D721Med (cell line): ENCODE measurements around the gene RPL18.

Experiments
- DNase-seq: peaks from one replicate; pipeline ENCODE4 v3.0.0; 2011; ENCODE audit warnings: low spot score; ENCODE audit not compliant: insufficient read length
- FAIRE-seq: peaks from 2 replicates; lab custom pipeline; 2011; peaks lifted over from hg19 to GRCh38; lab: Jason Lieb, UNC
- TF ChIP-seq, protein P1 (sequence below): IDR thresholded peaks from 2 replicates; pipeline ENCODE4 v1.5.1; 2012; ENCODE audit warnings: mild to moderate bottlenecking, control low read depth; ENCODE audit not compliant: insufficient read depth; ENCODE audit errors: missing control alignments

The RPL18 gene

GRCh38 chr19:48628486-48629296 lies 9.7 kb upstream of the RPL18 start:
- no peak for FAIRE-seq
- TF ChIP-seq, protein P1, sequence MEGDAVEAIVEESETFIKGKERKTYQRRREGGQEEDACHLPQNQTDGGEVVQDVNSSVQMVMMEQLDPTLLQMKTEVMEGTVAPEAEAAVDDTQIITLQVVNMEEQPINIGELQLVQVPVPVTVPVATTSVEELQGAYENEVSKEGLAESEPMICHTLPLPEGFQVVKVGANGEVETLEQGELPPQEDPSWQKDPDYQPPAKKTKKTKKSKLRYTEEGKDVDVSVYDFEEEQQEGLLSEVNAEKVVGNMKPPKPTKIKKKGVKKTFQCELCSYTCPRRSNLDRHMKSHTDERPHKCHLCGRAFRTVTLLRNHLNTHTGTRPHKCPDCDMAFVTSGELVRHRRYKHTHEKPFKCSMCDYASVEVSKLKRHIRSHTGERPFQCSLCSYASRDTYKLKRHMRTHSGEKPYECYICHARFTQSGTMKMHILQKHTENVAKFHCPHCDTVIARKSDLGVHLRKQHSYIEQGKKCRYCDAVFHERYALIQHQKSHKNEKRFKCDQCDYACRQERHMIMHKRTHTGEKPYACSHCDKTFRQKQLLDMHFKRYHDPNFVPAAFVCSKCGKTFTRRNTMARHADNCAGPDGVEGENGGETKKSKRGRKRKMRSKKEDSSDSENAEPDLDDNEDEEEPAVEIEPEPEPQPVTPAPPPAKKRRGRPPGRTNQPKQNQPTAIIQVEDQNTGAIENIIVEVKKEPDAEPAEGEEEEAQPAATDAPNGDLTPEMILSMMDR, result no peak
- no peak for DNase-seq

GRCh38 chr19:48627865-48628314 lies 8.9 kb upstream of the RPL18 start:
- FAIRE-seq (no peak), DNase-seq (no peak)
- TF ChIP-seq, protein P1, result no peak

- FAIRE-seq (no peak), DNase-seq (no peak)
- TF ChIP-seq, protein P1, result no peak
These were observed 8.4 kb upstream of the RPL18 start for GRCh38 chr19:48627201-48627864.

DNA sequence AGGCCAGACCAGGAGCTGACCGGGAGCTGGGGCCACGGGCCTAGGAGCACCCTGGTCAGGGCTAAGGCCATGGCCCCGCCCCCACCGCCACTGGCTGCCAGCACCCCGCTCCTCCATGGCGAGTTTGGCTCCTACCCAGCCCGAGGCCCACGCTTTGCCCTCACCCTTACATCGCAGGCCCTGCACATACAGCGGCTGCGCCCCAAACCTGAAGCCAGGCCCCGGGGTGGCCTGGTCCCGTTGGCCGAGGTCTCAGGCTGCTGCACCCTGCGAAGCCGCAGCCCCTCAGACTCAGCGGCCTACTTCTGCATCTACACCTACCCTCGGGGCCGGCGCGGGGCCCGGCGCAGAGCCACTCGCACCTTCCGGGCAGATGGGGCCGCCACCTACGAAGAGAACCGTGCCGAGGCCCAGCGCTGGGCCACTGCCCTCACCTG lies 6.9 kb upstream of the RPL18 start:
- TF ChIP-seq, protein P1, result no peak
- DNase-seq, result no peak
- FAIRE-seq, result no peak

- DNase-seq (no peak), FAIRE-seq (no peak)
- TF ChIP-seq, protein P1, result no peak
These were observed 6.1 kb upstream of the RPL18 start for GRCh38 chr19:48624791-48625723.

DNA sequence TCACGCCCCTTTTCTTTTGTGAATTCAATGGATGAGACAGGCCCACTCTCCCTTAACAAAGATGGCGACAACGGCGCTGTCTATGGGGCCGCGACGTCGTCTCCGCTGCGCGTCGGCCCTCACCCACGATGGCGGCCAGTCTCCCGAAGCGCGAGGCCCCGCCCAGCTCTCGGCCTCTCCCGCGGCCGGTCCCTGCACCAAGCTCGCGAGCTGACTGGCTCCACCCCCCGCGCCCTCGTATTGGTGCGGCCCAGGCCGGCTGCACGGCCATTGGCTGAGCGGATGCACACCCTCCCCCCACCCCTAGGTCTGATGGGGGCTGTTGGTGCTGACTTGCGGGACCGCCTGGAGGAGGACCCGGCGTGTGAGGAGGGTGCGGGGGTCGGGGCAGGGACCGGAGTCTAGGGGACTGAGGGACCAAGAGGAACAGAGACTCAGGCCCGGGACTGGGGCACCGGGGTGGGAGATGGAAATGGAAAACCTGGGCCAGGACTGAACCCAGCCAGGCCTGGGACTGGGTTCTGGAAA lies 5.2 kb upstream of the RPL18 start:
- TF ChIP-seq, protein P1, result no peak
- DNase-seq (peak; percentile 96), FAIRE-seq (no peak)
